Uterus (tissue), 4 donors: ENCODE measurements around the gene KRT6A. TPM values are rescaled to one million over a fixed set of nuclear protein-coding genes. Genes with fewer than 3 reads are reported as not detected.

Source experiments
- DNase-seq, 2 donors: peaks; one replicate each; pipeline ENCODE4 v3.0.0-alpha.2; 2019 to 2020
- H3K27ac ChIP-seq, 2 donors: fragments of 200-600 bp; sonication (generic); 1 replicate in 1 of 2; 2 replicates in 1 of 2; pipeline ENCODE4 v1.5.1; 2016 to 2018
- H3K27me3 ChIP-seq, 2 donors: fragments of 200-600 bp; sonication (generic); one replicate each; pipeline ENCODE4 v1.5.1; 2018 to 2019; ENCODE audit warnings: control low read depth in 1 of 2
- H3K36me3 ChIP-seq, 2 donors: fragments of 200-600 bp; sonication (generic); one replicate each; pipeline ENCODE4 v1.5.1; 2019; ENCODE audit warnings: control low read depth in 1 of 2
- H3K4me1 ChIP-seq, 2 donors: fragments of 200-600 bp; sonication (generic); one replicate each; pipeline ENCODE4 v1.5.1; 2018 to 2019; ENCODE audit warnings: control low read depth in 1 of 2
- H3K4me3 ChIP-seq, 2 donors: fragments of 200-600 bp; sonication (generic); 1 replicate in 1 of 2; 2 replicates in 1 of 2; pipeline ENCODE4 v1.5.1; 2018 to 2019; ENCODE audit warnings: mild to moderate bottlenecking in 1 of 2
- H3K9me3 ChIP-seq, 2 donors: fragments of 200-600 bp; sonication (generic); one replicate each; pipeline ENCODE4 v1.5.1; 2019; ENCODE audit warnings: control low read depth in 1 of 2
- CTCF ChIP-seq, 4 experiments: fragments of 200-600 bp in 2 of 4; fragments of 450-650 bp in 2 of 4; sonication (generic) in 2 of 4; IDR thresholded peaks; one replicate each; pipeline ENCODE4 v1.5.1; 2016 to 2019; ENCODE audit warnings: antibody characterized with exemption in 4 of 4, mild to moderate bottlenecking in 2 of 4, moderate library complexity in 1 of 4
- POLR2A ChIP-seq, 2 donors: fragments of 450-650 bp; IDR thresholded peaks; one replicate each; pipeline ENCODE4 v1.6.1; 2016; ENCODE audit warnings: antibody characterized with exemption in 2 of 2, mild to moderate bottlenecking in 1 of 2, moderate library complexity in 1 of 2
- intact Hi-C: fragments of 100-400 bp; cut with DNase I; formaldehyde crosslinking; loops from one replicate; pipeline ENCODE4 v1.15.1; 2023; ENCODE audit warnings: low total_unique reads
- total RNA-seq, 4 donors: library from RNA; depleted of rRNA in 3 of 4; stranded (reverse); fragments of >200 nt in 3 of 4; gene quantifications; one replicate each; pipeline versions ENCODE4 v1.1.0 to v1.2.4, GENCODE V29; 2014 to 2023
- donor health status: DM: yes; HTN: yes; CAD: no.

KRT6A gene
- total RNA-seq, 4 donors from 2014 or later, result 0.90 to 48.5 (median 1.7) TPM; not detected in 1

- TF ChIP-seq CTCF (IDR thresholded peaks at IDR 0.05) (no peak), POLR2A (IDR thresholded peaks at IDR 0.05) (no peak)
- no peak overlapping the region for H3K27ac ChIP-seq
- DNase-seq, result no peak
- no peak overlapping the region for H3K4me3 ChIP-seq
- intact Hi-C loops, result no loop called here
- no peaks in the 10 kb centered on the region for H3K36me3 ChIP-seq
- no peaks in the 10 kb centered on the region for H3K4me1 ChIP-seq
- no peaks in the 10 kb centered on the region for H3K27me3 ChIP-seq
- no peaks in the 10 kb centered on the region for H3K9me3 ChIP-seq
Observed at GRCh38 chr12:52521568-52522266, 28.7 kb upstream of the KRT6A start.

GRCh38 chr12:52521175-52521567, 28.1 kb upstream of the KRT6A start:
- no peak overlapping the region for H3K4me3 ChIP-seq
- H3K27ac ChIP-seq, result no peak overlapping the region
- H3K36me3 ChIP-seq, result no peaks in the 10 kb centered on the region
- TF ChIP-seq POLR2A (IDR thresholded peaks at IDR 0.05) (no peak), CTCF (IDR thresholded peaks at IDR 0.05) (no peak)
- DNase-seq, result no peak
- no peaks in the 10 kb centered on the region for H3K4me1 ChIP-seq
- intact Hi-C loops, result no loop called here
- no peaks in the 10 kb centered on the region for H3K9me3 ChIP-seq
- H3K27me3 ChIP-seq, result no peaks in the 10 kb centered on the region

- TF ChIP-seq POLR2A (IDR thresholded peaks at IDR 0.05) (no peak), CTCF (IDR thresholded peaks at IDR 0.05) (no peak)
- DNase-seq, result no peak
- H3K4me1 ChIP-seq, result no peaks in the 10 kb centered on the region
- no peaks in the 10 kb centered on the region for H3K9me3 ChIP-seq
- no peak within 1 kb of the TSS for H3K27ac ChIP-seq
- no peaks in the 10 kb centered on the region for H3K36me3 ChIP-seq
- H3K4me3 ChIP-seq, result no peak within 1 kb of the TSS
- H3K27me3 ChIP-seq, result no peaks in the 10 kb centered on the region
- intact Hi-C loops, result no loop called here
Observed at GRCh38 chr12:52519826-52520662, 27.0 kb upstream of the KRT6A start, which contains the start of gene KRT5. KRT5 (minus strand) TSS chr12:52520394; CDS start chr12:52520296, 98 bp downstream.

GRCh38 chr12:52519387-52519703, 26.3 kb upstream of the KRT6A start:
- intact Hi-C loops, result no loop called here
- TF ChIP-seq CTCF (IDR thresholded peaks at IDR 0.05) (no peak), POLR2A (IDR thresholded peaks at IDR 0.05) (no peak)
- Histone ChIP-seq H3K36me3 (no peaks in the 10 kb centered on the region), H3K9me3 (no peaks in the 10 kb centered on the region), H3K4me3 (no peak overlapping the region), H3K27ac (no peak overlapping the region), H3K27me3 (no peaks in the 10 kb centered on the region), H3K4me1 (no peaks in the 10 kb centered on the region)
- DNase-seq, result no peak
